Measurements from ENCODE around the gene TJP1.

Gene TJP1

GRCh38 chr15:29687204-29687815 is 135.0 kb downstream of the TJP1 start:
- DNase-seq (ENCODE audit: extremely low spot score): no peak
- TF ChIP-seq CTCF (IDR thresholded peaks at IDR 0.05; ENCODE audit: control extremely low read depth, extremely low read depth, low read depth, missing control alignments): no peak
- ChIA-PET POLR2A (no interaction called here), CTCF (no interaction called here)

GRCh38 chr15:29686445-29687203 is 135.6 kb downstream of the TJP1 start:
- no peak for DNase-seq (ENCODE audit: extremely low spot score)
- CTCF ChIA-PET: no interaction called here
- POLR2A ChIA-PET: no interaction called here
- TF ChIP-seq CTCF (IDR thresholded peaks at IDR 0.05; ENCODE audit: control extremely low read depth, extremely low read depth, low read depth, missing control alignments): no peak

- no peak for DNase-seq (ENCODE audit: extremely low spot score)
- CTCF ChIA-PET: interaction anchor here (1.0 kb wide), 1 partner anchor 13 kb away, joined by 4 read pairs; no protein-coding TSS in a partner anchor
- no peak for TF ChIP-seq CTCF (IDR thresholded peaks at IDR 0.05; ENCODE audit: control extremely low read depth, extremely low read depth, low read depth, missing control alignments)
- POLR2A ChIA-PET: no interaction called here
Observed at GRCh38 chr15:29686079-29686425, 136.2 kb downstream of the TJP1 start.

GRCh38 chr15:29685156-29686078 is 136.9 kb downstream of the TJP1 start:
- POLR2A ChIA-PET: interaction anchor here (0.6 kb wide), 1 partner anchor 266 kb away, joined by 4 read pairs; no protein-coding TSS in a partner anchor
- no peak for DNase-seq (ENCODE audit: extremely low spot score)
- CTCF ChIA-PET: interaction anchor here (1.0 kb wide), 1 partner anchor 12 kb away, joined by 4 read pairs; no protein-coding TSS in a partner anchor
- TF ChIP-seq CTCF (IDR thresholded peaks at IDR 0.05; ENCODE audit: control extremely low read depth, extremely low read depth, low read depth, missing control alignments): no peak

GRCh38 chr15:29682781-29683180 is 139.5 kb downstream of the TJP1 start:
- CTCF ChIA-PET: no interaction called here
- DNase-seq (ENCODE audit: extremely low spot score): no peak
- no peak for TF ChIP-seq CTCF (IDR thresholded peaks at IDR 0.05; ENCODE audit: control extremely low read depth, extremely low read depth, low read depth, missing control alignments)
- POLR2A ChIA-PET: no interaction called here

- ChIA-PET CTCF (no interaction called here), POLR2A (no interaction called here)
- DNase-seq (ENCODE audit: extremely low spot score): no peak
- TF ChIP-seq CTCF (IDR thresholded peaks at IDR 0.05; ENCODE audit: control extremely low read depth, extremely low read depth, low read depth, missing control alignments): no peak
Observed at GRCh38 chr15:29682361-29682760, 139.9 kb downstream of the TJP1 start.
